GM20000 (cell line): ENCODE measurements around the gene EXOC4.

Source experiments
- DNase-seq: peaks from one replicate; pipeline ENCODE4 v3.0.0; 2012; ENCODE audit warnings: low spot score
- CTCF ChIP-seq: IDR thresholded peaks from 2 replicates; pipeline ENCODE4 v1.5.1; 2012; ENCODE audit warnings: mild to moderate bottlenecking, control low read depth; ENCODE audit errors: extremely low read depth, missing control alignments

The EXOC4 gene

GRCh38 chr7:133255486-133255885 lies 2.6 kb downstream of the EXOC4 start:
- DNase-seq, result no peak

DNA sequence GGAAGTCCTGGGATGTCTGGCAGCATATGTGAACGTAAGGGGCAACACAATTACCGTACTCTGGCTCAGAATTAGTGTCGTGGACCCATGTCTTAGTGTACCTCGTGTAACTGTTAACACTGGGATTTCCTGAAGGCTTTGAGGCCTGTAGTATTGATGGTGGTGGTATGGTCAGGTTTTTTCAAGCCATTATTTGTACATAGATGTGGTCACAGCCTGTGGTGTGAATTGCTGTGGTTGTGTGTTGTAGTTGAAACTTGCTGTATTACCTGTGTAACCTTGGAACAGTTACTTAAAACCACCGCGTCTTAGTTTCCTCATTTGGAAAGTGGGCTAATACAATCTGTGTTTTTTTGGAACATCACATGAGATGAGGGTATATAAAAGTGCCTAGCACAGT lies 5.3 kb downstream of the EXOC4 start:
- TF ChIP-seq CTCF, result no peak
- no peak for DNase-seq

More at GRCh38 chr7:133255486-133255885, 2.6 kb downstream of the EXOC4 start:
- TF ChIP-seq CTCF, result no peak

DNA sequence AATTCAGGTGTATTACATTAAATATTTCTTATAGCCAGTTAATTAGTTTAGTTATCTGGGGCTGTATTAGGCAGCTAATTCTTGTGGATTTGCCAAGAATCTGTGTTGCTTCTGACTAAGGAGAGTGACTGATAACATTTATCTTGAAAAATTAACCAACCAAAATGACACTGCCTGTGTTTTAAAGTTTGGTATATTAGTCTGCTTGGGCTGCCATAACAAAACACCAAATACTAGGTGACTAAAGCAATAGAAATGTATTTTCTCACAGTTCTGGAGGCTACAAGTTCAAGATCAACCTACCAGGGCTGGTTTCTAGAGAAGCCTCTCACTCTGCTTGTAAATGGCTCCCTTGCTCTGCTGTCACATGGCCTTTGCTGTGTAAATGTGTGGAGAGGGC lies 12.9 kb downstream of the EXOC4 start:
- no peak for TF ChIP-seq CTCF

GRCh38 chr7:133268355-133268754 lies 15.5 kb downstream of the EXOC4 start:
- no peak for TF ChIP-seq CTCF
- DNase-seq, result no peak

More for the DNA sequence above, 12.9 kb downstream of the EXOC4 start:
- no peak for DNase-seq

DNA sequence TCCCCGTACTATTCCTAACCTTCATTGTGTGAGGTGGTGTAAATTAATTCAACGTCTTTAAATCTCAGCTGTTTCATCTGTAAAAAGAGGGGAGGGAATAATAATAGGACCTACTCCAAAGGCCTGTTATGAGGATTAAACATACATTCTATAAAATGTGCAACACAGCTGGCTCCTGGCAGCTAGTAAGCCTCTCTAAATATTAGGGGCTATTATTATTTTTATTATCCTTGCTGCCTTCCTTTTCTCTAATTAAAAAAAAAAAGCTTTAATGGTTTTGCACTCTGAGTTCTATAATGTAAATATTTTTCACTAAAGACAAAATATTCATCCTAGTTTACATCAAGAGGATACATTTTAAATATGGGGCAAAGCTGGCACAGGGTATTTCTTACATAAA lies 19.5 kb downstream of the EXOC4 start:
- TF ChIP-seq CTCF, result no peak
- no peak for DNase-seq

DNA sequence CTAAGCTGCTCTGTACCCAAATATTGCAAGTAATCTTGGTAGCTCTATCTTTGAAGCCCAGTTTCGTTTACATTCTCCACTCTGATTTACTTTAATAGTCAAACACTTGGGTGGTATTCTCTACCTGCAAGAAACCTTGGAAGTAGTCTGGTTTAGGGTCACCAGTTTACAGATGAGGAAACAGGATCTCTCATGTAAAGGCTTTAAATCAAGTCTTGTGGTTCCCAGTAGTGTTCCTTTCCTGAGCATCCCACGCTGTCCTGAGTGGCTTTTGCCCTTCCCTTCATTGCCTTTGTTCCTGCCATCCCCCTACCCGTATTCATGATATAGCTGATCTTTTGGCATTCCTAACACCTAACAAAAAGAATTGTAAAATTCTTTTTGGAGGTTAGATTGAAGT lies 20.3 kb downstream of the EXOC4 start:
- no peak for TF ChIP-seq CTCF
- DNase-seq, result no peak

DNA sequence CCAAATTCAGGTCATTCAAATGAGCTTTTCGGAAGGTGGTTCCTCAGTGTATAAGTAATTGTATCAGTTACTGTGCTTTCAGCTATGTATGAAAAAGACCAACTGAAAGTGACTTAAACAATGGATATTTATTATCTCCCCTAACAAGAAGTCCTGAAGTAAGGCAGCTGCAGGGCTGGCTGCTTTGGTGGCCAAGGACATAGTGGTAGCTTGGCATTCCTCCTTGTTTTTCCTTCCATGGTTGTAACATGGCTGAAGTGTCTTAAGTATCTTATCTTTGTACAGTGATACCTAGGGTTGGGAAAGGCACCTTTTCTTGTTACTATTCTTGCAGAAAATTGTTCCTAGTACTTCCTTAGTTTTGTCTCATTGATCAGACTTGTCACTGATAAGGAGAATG lies 21.4 kb downstream of the EXOC4 start:
- DNase-seq, result no peak
- TF ChIP-seq CTCF, result no peak
